SK-N-SH treated with all-trans-retinoic acid at 6 μM for 48 hours (cell line): Measurements from ENCODE around the gene CSNK2A2.
A peak's percentile ranks its signal among the peaks of the same experiment; 100 is the strongest.

Experiments used
- ATAC-seq: fragments of 200-7000 bp; cut with Tn5 transposase; 3 replicates; pipeline ENCODE4 v1.9.1; 2020; ENCODE audit warnings: mild to moderate bottlenecking, moderate library complexity
- BACH2 ChIP-seq: fragments of 250-450 bp; sonication (Bioruptor Pico); IDR thresholded peaks from 2 replicates; pipeline ENCODE4 v1.9.0; 2021; ENCODE audit warnings: mild to moderate bottlenecking, borderline replicate concordance
- CREB5 ChIP-seq: fragments of 250-450 bp; sonication (Bioruptor Pico); IDR thresholded peaks from 2 replicates; pipeline ENCODE4 v1.5.1; 2020; ENCODE audit warnings: low read depth, mild to moderate bottlenecking, moderate library complexity
- CSDC2 ChIP-seq: fragments of 250-450 bp; sonication (Bioruptor Pico); IDR thresholded peaks from 2 replicates; pipeline ENCODE4 v1.5.0; 2020; ENCODE audit warnings: mild to moderate bottlenecking, moderate library complexity
- CSRNP3 ChIP-seq: fragments of 250-450 bp; sonication (Bioruptor Pico); IDR thresholded peaks from 2 replicates; pipeline ENCODE4 v1.5.1; 2021; ENCODE audit warnings: mild to moderate bottlenecking, moderate library complexity
- ESRRG ChIP-seq: fragments of 250-450 bp; sonication (Bioruptor Pico); IDR thresholded peaks from 2 replicates; pipeline ENCODE4 v1.6.1; 2021; ENCODE audit warnings: mild to moderate bottlenecking
- ISL1 ChIP-seq: fragments of 250-450 bp; sonication (Bioruptor Pico); IDR thresholded peaks from 2 replicates; pipeline ENCODE4 v2.1.2; 2022; ENCODE audit warnings: mild to moderate bottlenecking, moderate library complexity
- OSR1 ChIP-seq: fragments of 250-450 bp; sonication (Bioruptor Pico); IDR thresholded peaks from 2 replicates; pipeline ENCODE4 v1.8.0; 2022; ENCODE audit warnings: moderate library complexity, mild to moderate bottlenecking, inconsistent platforms
- PATZ1 ChIP-seq: fragments of 250-450 bp; sonication (Bioruptor Pico); IDR thresholded peaks from 2 replicates; pipeline ENCODE4 v1.8.0; 2020; ENCODE audit warnings: mild to moderate bottlenecking, moderate library complexity, borderline replicate concordance
- PPARA ChIP-seq: fragments of 250-450 bp; sonication (Bioruptor Pico); IDR thresholded peaks from 2 replicates; pipeline ENCODE4 v1.5.0; 2020; ENCODE audit warnings: mild to moderate bottlenecking, borderline replicate concordance
- RARB ChIP-seq: fragments of 250-450 bp; sonication (Bioruptor Pico); IDR thresholded peaks from 2 replicates; pipeline ENCODE4 v1.8.0; 2021; ENCODE audit warnings: mild to moderate bottlenecking, moderate library complexity
- SNAI2 ChIP-seq: fragments of 250-450 bp; sonication (Bioruptor Pico); IDR thresholded peaks from 2 replicates; pipeline ENCODE4 v1.5.0; 2020; ENCODE audit warnings: mild to moderate bottlenecking, moderate library complexity
- TCF4 ChIP-seq: fragments of 250-450 bp; sonication (Bioruptor Pico); IDR thresholded peaks from 2 replicates; pipeline ENCODE4 v1.8.0; 2021; ENCODE audit warnings: mild to moderate bottlenecking, moderate library complexity, borderline replicate concordance
- TOX ChIP-seq: fragments of 250-450 bp; sonication (Bioruptor Pico); IDR thresholded peaks from 2 replicates; pipeline ENCODE4 v1.8.0; 2021; ENCODE audit warnings: mild to moderate bottlenecking, moderate library complexity, borderline replicate concordance
- TSHZ2 ChIP-seq: fragments of 250-450 bp; sonication (Bioruptor Pico); IDR thresholded peaks from 2 replicates; pipeline ENCODE4 v1.5.0; 2020; ENCODE audit warnings: mild to moderate bottlenecking, moderate library complexity
- ZC3H10 ChIP-seq: fragments of 250-450 bp; sonication (Bioruptor Pico); IDR thresholded peaks from 2 replicates; pipeline ENCODE4 v1.5.1; 2021; ENCODE audit warnings: mild to moderate bottlenecking, moderate library complexity
- ZFP30 ChIP-seq: fragments of 450-650 bp; formaldehyde crosslinking; IDR thresholded peaks from 2 replicates; pipeline ENCODE4 v1.5.0; 2022; ENCODE audit warnings: mild to moderate bottlenecking, moderate library complexity
- ZNF565 ChIP-seq: fragments of 450-650 bp; formaldehyde crosslinking; conservative IDR thresholded peaks from 2 replicates; pipeline ENCODE4 v1.5.0; 2020; ENCODE audit warnings: low read depth, mild to moderate bottlenecking, moderate library complexity
- ZNF70 ChIP-seq: fragments of 450-650 bp; formaldehyde crosslinking; IDR thresholded peaks from 2 replicates; pipeline ENCODE4 v1.5.0; 2020; ENCODE audit warnings: mild to moderate bottlenecking, moderate library complexity

The CSNK2A2 gene

GRCh38 chr16:58234831-58235595, 37.1 kb upstream of the CSNK2A2 start (continued):
- no peak for TF ChIP-seq TSHZ2 (CRISPR knock-in tag)
- no peak for TF ChIP-seq CSRNP3
- TF ChIP-seq PPARA (CRISPR knock-in tag) = no peak

GRCh38 chr16:58230259-58230658, 32.4 kb upstream of the CSNK2A2 start:
- TF ChIP-seq BACH2 (CRISPR knock-in tag) (no peak), CSRNP3 (no peak), ZNF565 (CRISPR knock-in tag) (no peak), ZNF70 (CRISPR knock-in tag) (no peak), OSR1 (CRISPR knock-in tag) (no peak), CSDC2 (CRISPR knock-in tag) (no peak), ESRRG (CRISPR knock-in tag) (no peak), SNAI2 (no peak)
- ATAC-seq = no peak

GRCh38 chr16:58226790-58227189, 28.9 kb upstream of the CSNK2A2 start:
- no peak for TF ChIP-seq TSHZ2 (CRISPR knock-in tag)
- TF ChIP-seq PPARA (CRISPR knock-in tag) = no peak
- ATAC-seq = no peak

- TF ChIP-seq BACH2 (CRISPR knock-in tag) = no peak
- TF ChIP-seq ZC3H10 (CRISPR knock-in tag) = no peak
- TF ChIP-seq TOX (CRISPR knock-in tag) = no peak
- ATAC-seq = no peak
Observed at GRCh38 chr16:58225965-58226602, 28.2 kb upstream of the CSNK2A2 start.

GRCh38 chr16:58222532-58223316, 24.8 kb upstream of the CSNK2A2 start:
- ATAC-seq = peak; percentile 79
- TF ChIP-seq TCF4 (CRISPR knock-in tag) = no peak
- TF ChIP-seq CSRNP3 = no peak
- no peak for TF ChIP-seq CREB5 (CRISPR knock-in tag)
- no peak for TF ChIP-seq RARB (CRISPR knock-in tag)
- no peak for TF ChIP-seq PATZ1 (CRISPR knock-in tag)
- TF ChIP-seq ISL1 = no peak
- TF ChIP-seq ZFP30 (CRISPR knock-in tag) = no peak
